Measurements from ENCODE around the gene PSAT1.
A peak's percentile ranks its signal among the peaks of the same experiment; 100 is the strongest.

PSAT1 gene

GRCh38 chr9:78365748-78366697, 69.1 kb downstream of the PSAT1 start:
- no peak for DNase-seq (ENCODE audit: low read depth in 2 of 2)

GRCh38 chr9:78366827-78367226, 69.9 kb downstream of the PSAT1 start:
- DNase-seq (ENCODE audit: low read depth in 2 of 2) = no peak

- DNase-seq (ENCODE audit: low read depth in 2 of 2) = no peak
Measured at GRCh38 chr9:78368236-78368635, 71.3 kb downstream of the PSAT1 start.

GRCh38 chr9:78369639-78370219, 72.8 kb downstream of the PSAT1 start:
- peak; percentile 40 to 41 for DNase-seq (ENCODE audit: low read depth in 2 of 2)

GRCh38 chr9:78370991-78371390, 74.1 kb downstream of the PSAT1 start:
- no peak for DNase-seq (ENCODE audit: low read depth in 2 of 2)

GRCh38 chr9:78371981-78372380, 75.1 kb downstream of the PSAT1 start:
- DNase-seq (ENCODE audit: low read depth in 2 of 2) = no peak

Measured in stimulated activated CD8-positive, alpha-beta memory T cell treated with anti-CD3 and anti-CD28 coated beads, Interleukin-2, amount 100 ng/mL, for 48 hours (primary cell).